IMR-90 (cell line): Measurements from ENCODE around the gene LIPM. TPM values are rescaled to one million over a fixed set of nuclear protein-coding genes. Genes with fewer than 3 reads are reported as not detected.

Experiments used
- ATAC-seq: fragments of 200-7000 bp; cut with Tn5 transposase; 2 replicates; pipeline ENCODE4 v1.9.1; 2020; ENCODE audit warnings: low read depth, mild to moderate bottlenecking, moderate library complexity
- BruUV-seq: library from RNA; stranded (reverse); fragments of 400-500 nt; replicated peaks from 2 replicates; lab custom pipeline; 2021; lab: Mats Ljungman, UMichigan
- CTCF ChIA-PET: fragments of 300-600 bp; formaldehyde crosslinking; extraction: SDS; loops from one replicate; lab custom pipeline; 2021; ENCODE audit warnings: antibody characterized with exemption; lab: Yijun Ruan, JAX
- POLR2A ChIA-PET: fragments of 300-600 bp; sonication (Branson Sonifier 250); formaldehyde crosslinking; loops from one replicate; lab custom pipeline; 2022; ENCODE audit warnings: antibody characterized with exemption; ENCODE audit not compliant: unreplicated experiment; lab: Charles Lee
- DNase-seq: peaks from one replicate; pipeline ENCODE4 v3.0.0; 2013
- H2AFZ ChIP-seq: replicated peaks from 2 replicates; pipeline ENCODE3; 2013; ENCODE audit warnings: low read length, mild to moderate bottlenecking; ENCODE audit not compliant: poor library complexity
- H2AK5ac ChIP-seq: 2 replicates; pipeline ENCODE4 v1.6.1; 2013; ENCODE audit warnings: low read depth, low read length, inconsistent platforms
- H2AK9ac ChIP-seq: replicated peaks from 2 replicates; pipeline ENCODE3; 2013; ENCODE audit warnings: mild to moderate bottlenecking, low read depth, low read length, moderate library complexity; ENCODE audit not compliant: poor library complexity
- H2BK120ac ChIP-seq: 2 replicates; pipeline ENCODE4 v1.6.1; 2013; ENCODE audit warnings: low read depth, low read length, inconsistent platforms
- H2BK15ac ChIP-seq: 3 replicates; pipeline ENCODE4 v1.6.1; 2013; ENCODE audit warnings: low read depth, low read length, inconsistent platforms
- H2BK20ac ChIP-seq: 2 replicates; pipeline ENCODE4 v1.6.1; 2013; ENCODE audit warnings: low read depth, mild to moderate bottlenecking, inconsistent platforms, low read length, moderate library complexity
- H2BK5ac ChIP-seq: 2 replicates; pipeline ENCODE4 v1.6.1; 2013; ENCODE audit warnings: mild to moderate bottlenecking, low read depth, low read length, inconsistent platforms; ENCODE audit not compliant: poor library complexity, severe bottlenecking
- H3K14ac ChIP-seq: replicated peaks from 2 replicates; pipeline ENCODE4 v1.6.1; 2013; ENCODE audit warnings: low read depth, low read length, inconsistent platforms
- H3K18ac ChIP-seq: 2 replicates; pipeline ENCODE4 v1.6.1; 2013; ENCODE audit warnings: low read depth, low read length, control low read depth
- H3K23ac ChIP-seq: 2 replicates; pipeline ENCODE4 v1.6.1; 2013; ENCODE audit warnings: low read depth, low read length, inconsistent platforms
- H3K27ac ChIP-seq: 2 replicates; pipeline ENCODE4 v1.5.1; 2013; ENCODE audit warnings: mild to moderate bottlenecking, control low read depth, low read length; ENCODE audit not compliant: insufficient read depth
- H3K27me3 ChIP-seq: 2 replicates; pipeline ENCODE4 v1.6.1; 2013; ENCODE audit warnings: low read length; ENCODE audit not compliant: control insufficient read depth, insufficient read depth
- H3K36me3 ChIP-seq: 2 replicates; pipeline ENCODE4 v1.6.1; 2013; ENCODE audit warnings: low read length, mixed read lengths; ENCODE audit not compliant: control insufficient read depth, insufficient read depth
- H3K4ac ChIP-seq: 2 replicates; pipeline ENCODE4 v1.6.1; 2013; ENCODE audit warnings: low read depth, low read length, inconsistent platforms
- H3K4me1 ChIP-seq: 2 replicates; pipeline ENCODE4 v1.6.1; 2013; ENCODE audit warnings: low read length, mixed read lengths; ENCODE audit not compliant: control insufficient read depth, insufficient read depth
- H3K4me2 ChIP-seq: 2 replicates; pipeline ENCODE4 v1.6.1; 2013; ENCODE audit warnings: low read depth, mild to moderate bottlenecking, control low read depth, low read length, moderate library complexity
- H3K4me3 ChIP-seq: 2 replicates; pipeline ENCODE4 v1.5.1; 2013; ENCODE audit warnings: low read depth, mild to moderate bottlenecking, control low read depth, low read length, moderate library complexity; ENCODE audit not compliant: insufficient read depth
- H3K56ac ChIP-seq: 2 replicates; pipeline ENCODE4 v1.6.1; 2013; ENCODE audit warnings: low read length, inconsistent platforms; ENCODE audit not compliant: insufficient read depth; ENCODE audit errors: extremely low read depth
- H3K79me1 ChIP-seq, 2 experiments: 2 replicates each; pipeline ENCODE4 v1.6.1; 2013; ENCODE audit warnings: low read length in 2 of 2, inconsistent platforms in 1 of 2, low read depth in 1 of 2
- H3K9ac ChIP-seq: 2 replicates; pipeline ENCODE4 v1.6.1; 2013; ENCODE audit warnings: low read depth, low read length, control low read depth
- H3K9me1 ChIP-seq: 2 replicates; pipeline ENCODE4 v1.6.1; 2013; ENCODE audit warnings: low read length, inconsistent platforms; ENCODE audit not compliant: insufficient read depth
- H3K9me3 ChIP-seq: 2 replicates; pipeline ENCODE4 v1.6.1; 2013; ENCODE audit warnings: low read length; ENCODE audit not compliant: control insufficient read depth, insufficient read depth
- H4K20me1 ChIP-seq: 2 replicates; pipeline ENCODE4 v1.6.1; 2013; ENCODE audit warnings: low read length, inconsistent platforms; ENCODE audit not compliant: insufficient read depth
- H4K5ac ChIP-seq: 2 replicates; pipeline ENCODE4 v1.6.1; 2013; ENCODE audit warnings: mild to moderate bottlenecking, low read depth, low read length, control low read depth
- H4K8ac ChIP-seq, 2 experiments: 2 replicates each; pipeline ENCODE4 v1.6.1; 2013; ENCODE audit warnings: low read depth in 2 of 2, low read length in 2 of 2, control low read depth in 1 of 2, inconsistent platforms in 1 of 2
- H4K91ac ChIP-seq: 2 replicates; pipeline ENCODE4 v1.6.1; 2013; ENCODE audit warnings: low read depth, low read length, inconsistent platforms; ENCODE audit not compliant: insufficient read depth
- CEBPB ChIP-seq: IDR thresholded peaks from 2 replicates; pipeline ENCODE4 v1.6.1; 2012; ENCODE audit warnings: low read depth, low read length, improper control_type of control experiment
- FOS ChIP-seq: fragments of 150-350 bp; IDR thresholded peaks from 2 replicates; pipeline ENCODE4 v1.6.1; 2016; ENCODE audit warnings: low read depth, low read length
- MAFK ChIP-seq: IDR thresholded peaks from 2 replicates; pipeline ENCODE4 v1.6.1; 2012; ENCODE audit warnings: low read depth, low read length, improper control_type of control experiment
- MXI1 ChIP-seq: IDR thresholded peaks from 2 replicates; pipeline ENCODE4 v1.6.1; 2012; ENCODE audit warnings: low read depth, mild to moderate bottlenecking, low read length, moderate library complexity, borderline replicate concordance
- WGBS, 2 experiments: methylation state at CpG; one replicate each; pipeline versions ENCODE4 v1.1.5 to v1.1.7; 2013; ENCODE audit warnings: missing lambda C conversion rate in 2 of 2; ENCODE audit not compliant: insufficient read length in 1 of 2; ENCODE audit errors: extremely low coverage in 2 of 2; 5-methylcytosine and 5-hydroxymethylcytosine counted together
- dilution Hi-C: fragments of 300-500 bp; cut with HindIII; formaldehyde crosslinking; loops from one replicate; pipeline ENCODE4 v1.14.3; 2018; ENCODE audit warnings: low sequenced_read_pairs; ENCODE audit not compliant: unreplicated experiment
- in situ Hi-C: fragments of 300-500 bp; cut with MboI; formaldehyde crosslinking; loops from 3 replicates; pipeline ENCODE4 v1.14.3; 2019; ENCODE audit warnings: low sequenced_read_pairs, inconsistent platforms, mixed read lengths
- intact Hi-C: fragments of 100-400 bp; cut with micrococcal nuclease; formaldehyde crosslinking; loops from 2 replicates; pipeline ENCODE4 v1.10.0; 2022
- polyA plus RNA-seq, 3 experiments: library from polyadenylated mRNA; depleted of rRNA; stranded (reverse); fragments of >200 nt; gene quantifications; 2 replicates each; pipeline ENCODE4 v1.2.3, GENCODE V29; 2012; ENCODE audit warnings: low replicate concordance in 1 of 3
- total RNA-seq: library from RNA; depleted of rRNA; stranded (reverse); fragments of >200 nt; gene quantifications from 2 replicates; pipeline ENCODE4 v1.2.3, GENCODE V29; 2012

Gene LIPM
- total and polyA plus RNA-seq, 2 of the 4 experiments (the other 2 are of a cell fraction), result not detected

DNA sequence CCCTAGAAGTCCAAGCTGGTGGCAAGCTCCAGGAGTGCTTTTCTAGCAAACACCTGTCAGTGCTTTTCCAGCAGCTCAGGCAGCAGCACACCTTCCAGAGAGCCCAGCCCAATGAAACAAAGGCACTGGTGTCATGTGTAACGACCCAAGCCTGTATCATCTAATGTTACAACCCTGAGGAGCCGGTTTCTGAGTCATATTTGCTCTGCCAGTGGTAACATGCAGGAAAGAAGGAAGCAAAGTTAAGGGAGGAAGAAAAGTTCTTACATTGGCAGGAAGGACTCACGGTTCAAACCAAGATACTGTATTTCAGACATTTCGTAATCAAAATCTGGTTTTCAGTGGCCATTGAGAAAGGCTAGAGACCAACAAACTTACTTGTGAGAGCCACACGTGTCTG is 49.2 kb downstream of the LIPM start, which contains the start of gene ANKRD22:
TSS of gene ANKRD22 (minus strand) at position 139 of the 400 bp plus-strand sequence. CDS start 237 bp downstream, outside the sequence.
- Histone ChIP-seq H2BK20ac (no peak within 1 kb of the TSS; the same call in 1 of the 2 replicates), H3K27me3 (no peaks in the 10 kb centered on the region), H2BK120ac (no peak within 1 kb of the TSS), H4K8ac (peak within 1 kb of the TSS in 1 of 2 experiments; percentile 43; a peak in 1 of 4 replicates), H3K4me3 (no peak within 1 kb of the TSS), H2AFZ (peak within 1 kb of the TSS; percentile 48), H2BK15ac (no peak within 1 kb of the TSS; the same call in 2 of the 3 replicates), H3K27ac (no peak within 1 kb of the TSS), H3K4me2 (no peak within 1 kb of the TSS), H2BK5ac (no peak within 1 kb of the TSS), H4K5ac (no peak within 1 kb of the TSS), H4K20me1 (no peaks in the 10 kb centered on the region), H3K9me1 (peaks cover 2% of the 10 kb centered on the region; the same call in 1 of the 2 replicates), H2AK9ac (no peak within 1 kb of the TSS), H3K79me1 (no peaks in the 10 kb centered on the region), H3K4me1 (peaks cover 7% of the 10 kb centered on the region), H3K9ac (no peak within 1 kb of the TSS), H3K56ac (no peak within 1 kb of the TSS), H4K91ac (no peak within 1 kb of the TSS), H2AK5ac (no peak within 1 kb of the TSS), H3K9me3 (no peaks in the 10 kb centered on the region), H3K36me3 (no peaks in the 10 kb centered on the region), H3K18ac (no peak within 1 kb of the TSS), H3K23ac (no peak within 1 kb of the TSS), H3K14ac (no peak within 1 kb of the TSS), H3K4ac (no peak within 1 kb of the TSS)
- ChIA-PET CTCF (interaction anchor here (0.6 kb wide), 1 partner anchor 906 kb away, joined by 3 read pairs; no protein-coding TSS in a partner anchor), POLR2A (no interaction called here)
- intact Hi-C loops (loop anchor here (5.0 kb wide), 1 partner anchor 446 kb away; no protein-coding TSS in a partner anchor), in situ Hi-C loops (no loop called here), dilution Hi-C loops (no loop called here)
- no TSS peak for BruUV-seq
- peak; percentile 70; the same call in 1 of the 2 replicates for ATAC-seq
- DNase-seq, result peak; percentile 75
- WGBS, 2 experiments, result no CpG with 5 or more reads among the region's 5 CpGs
- TF ChIP-seq MXI1 (no peak), MAFK (no peak), CEBPB (peak; percentile 78), FOS (no peak)
